Tibial nerve (tissue), 4 donors: ENCODE results near the gene MAB21L4.

Experiments used
- EP300 ChIP-seq, 2 donors: sonication (generic); formaldehyde crosslinking; IDR thresholded peaks; one replicate each; pipeline ENCODE4 v1.6.1; 2017; ENCODE audit warnings: antibody characterized with exemption in 2 of 2, mild to moderate bottlenecking in 1 of 2
- POLR2A ChIP-seq, 2 donors: fragments of 450-650 bp; IDR thresholded peaks; one replicate each; pipeline ENCODE4 v1.6.1; 2017; ENCODE audit warnings: antibody characterized with exemption in 2 of 2, mild to moderate bottlenecking in 2 of 2, moderate library complexity in 2 of 2
- TF ChIP-seq, protein P1 (sequence below), 5 experiments: fragments of 200-600 bp in 3 of 5; fragments of 450-650 bp in 2 of 5; sonication (generic) in 3 of 5; IDR thresholded peaks; one replicate each; pipeline ENCODE4 v1.5.1; 2016 to 2019; ENCODE audit warnings: antibody characterized with exemption in 5 of 5, mild to moderate bottlenecking in 3 of 5, moderate library complexity in 2 of 5

DNA sequence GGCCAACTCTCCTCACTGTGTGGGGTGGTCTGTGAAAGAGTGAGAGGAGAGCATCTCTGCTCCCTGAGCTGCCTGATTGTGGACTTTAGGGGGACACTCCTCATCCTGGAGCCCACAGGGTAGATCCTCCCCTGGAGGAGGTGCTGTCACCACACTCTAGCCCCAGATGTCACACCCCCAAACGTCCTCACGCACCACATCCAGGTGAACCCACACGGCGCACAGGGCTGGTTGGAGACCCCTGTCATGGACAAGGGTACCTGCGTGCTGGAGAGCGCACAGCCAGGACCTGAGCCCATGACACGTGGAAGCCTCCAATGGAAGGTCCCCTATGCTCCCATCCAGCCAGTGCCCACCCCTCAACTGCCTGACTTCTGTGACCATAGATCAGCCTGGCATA, 16.9 kb downstream of the MAB21L4 start:
- TF ChIP-seq, protein P1, sequence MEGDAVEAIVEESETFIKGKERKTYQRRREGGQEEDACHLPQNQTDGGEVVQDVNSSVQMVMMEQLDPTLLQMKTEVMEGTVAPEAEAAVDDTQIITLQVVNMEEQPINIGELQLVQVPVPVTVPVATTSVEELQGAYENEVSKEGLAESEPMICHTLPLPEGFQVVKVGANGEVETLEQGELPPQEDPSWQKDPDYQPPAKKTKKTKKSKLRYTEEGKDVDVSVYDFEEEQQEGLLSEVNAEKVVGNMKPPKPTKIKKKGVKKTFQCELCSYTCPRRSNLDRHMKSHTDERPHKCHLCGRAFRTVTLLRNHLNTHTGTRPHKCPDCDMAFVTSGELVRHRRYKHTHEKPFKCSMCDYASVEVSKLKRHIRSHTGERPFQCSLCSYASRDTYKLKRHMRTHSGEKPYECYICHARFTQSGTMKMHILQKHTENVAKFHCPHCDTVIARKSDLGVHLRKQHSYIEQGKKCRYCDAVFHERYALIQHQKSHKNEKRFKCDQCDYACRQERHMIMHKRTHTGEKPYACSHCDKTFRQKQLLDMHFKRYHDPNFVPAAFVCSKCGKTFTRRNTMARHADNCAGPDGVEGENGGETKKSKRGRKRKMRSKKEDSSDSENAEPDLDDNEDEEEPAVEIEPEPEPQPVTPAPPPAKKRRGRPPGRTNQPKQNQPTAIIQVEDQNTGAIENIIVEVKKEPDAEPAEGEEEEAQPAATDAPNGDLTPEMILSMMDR (IDR thresholded peaks at IDR 0.05) = no peak
- TF ChIP-seq POLR2A (IDR thresholded peaks at IDR 0.05) = no peak
- no peak for TF ChIP-seq EP300 (IDR thresholded peaks at IDR 0.05)
